Heart left ventricle (tissue), 16 donors: ENCODE measurements around the gene ZNF808. TPM values are rescaled to one million over a fixed set of nuclear protein-coding genes. Genes with fewer than 3 reads are reported as not detected.
A peak's percentile ranks its signal among the peaks of the same experiment; 100 is the strongest.
"Not testable (repeated sequence)": the region's sequence is repeated elsewhere in the genome, so short reads cannot be mapped to it uniquely, and the experiment has no call there.

Source experiments
- ATAC-seq, 4 donors: fragments of 200-7000 bp; cut with Tn5 transposase; one replicate each; pipeline ENCODE4 v1.9.1; 2020 to 2022; ENCODE audit warnings: moderate library complexity in 4 of 4, mild to moderate bottlenecking in 3 of 4, moderate number of reproducible peaks in 1 of 4
- DNase-seq, 5 donors: peaks; one replicate each; pipeline ENCODE4 v3.0.0-alpha.2; 2020
- H3K27ac ChIP-seq, 12 donors: fragments of 200-600 bp; sonication (generic) in 4 of 12; one replicate each; pipeline versions ENCODE4 v1.5.0 to v1.8.0; 2016 to 2022; ENCODE audit warnings: mild to moderate bottlenecking in 2 of 12
- H3K27me3 ChIP-seq, 9 donors: fragments of 200-600 bp; sonication (generic) in 2 of 9; one replicate each; pipeline versions ENCODE4 v1.5.1 to v1.8.0; 2016 to 2022; ENCODE audit warnings: mild to moderate bottlenecking in 3 of 9
- H3K36me3 ChIP-seq, 9 donors: fragments of 200-600 bp; sonication (generic) in 2 of 9; one replicate each; pipeline versions ENCODE4 v1.5.0 to v1.8.0; 2018 to 2022; ENCODE audit warnings: mild to moderate bottlenecking in 2 of 9
- H3K4me1 ChIP-seq, 12 donors: fragments of 200-600 bp; sonication (generic) in 4 of 12; one replicate each; pipeline versions ENCODE4 v1.5.0 to v1.8.0; 2016 to 2022; ENCODE audit warnings: mild to moderate bottlenecking in 3 of 12
- H3K4me3 ChIP-seq, 12 donors: fragments of 200-600 bp; sonication (generic) in 4 of 12; one replicate each; pipeline versions ENCODE4 v1.5.0 to v1.8.0; 2017 to 2022; ENCODE audit warnings: mild to moderate bottlenecking in 9 of 12, moderate library complexity in 4 of 12
- H3K9me3 ChIP-seq, 12 donors: fragments of 200-600 bp; sonication (generic) in 4 of 12; one replicate each; pipeline versions ENCODE4 v1.5.0 to v1.8.0; 2016 to 2022; ENCODE audit warnings: mild to moderate bottlenecking in 1 of 12
- CTCF ChIP-seq, 12 donors: fragments of 200-600 bp; sonication (generic) in 4 of 12; IDR thresholded peaks; one replicate each; pipeline versions ENCODE4 v1.5.0 to v1.8.0; 2018 to 2022; ENCODE audit warnings: antibody characterized with exemption in 12 of 12, mild to moderate bottlenecking in 5 of 12
- POLR2A ChIP-seq, 2 donors: fragments of 450-650 bp; IDR thresholded peaks; one replicate each; pipeline ENCODE4 v1.6.1; 2017; ENCODE audit warnings: antibody characterized with exemption in 2 of 2, mild to moderate bottlenecking in 2 of 2, moderate library complexity in 2 of 2
- WGBS, 4 donors: extraction: QIAGEN DNeasy Blood & Tissue Kit in 2 of 4; methylation state at CpG; one replicate each; pipeline versions ENCODE4 v1.1.5 to v1.1.7; 2013 to 2018; 5-methylcytosine and 5-hydroxymethylcytosine counted together
- intact Hi-C, 10 donors: fragments of 100-400 bp; cut with DNase I; formaldehyde crosslinking; loops; one replicate each; pipeline versions ENCODE4 v1.11.1 to v1.14.2; 2022
- polyA plus RNA-seq, 2 donors: library from polyadenylated mRNA; stranded (reverse); fragments of 200-250 nt; gene quantifications; one replicate each; pipeline ENCODE4 v1.2.3, GENCODE V29; 2013
- total RNA-seq, 9 donors: library from RNA; depleted of rRNA in 2 of 9; stranded (reverse); fragments of >200 nt in 2 of 9; fragmentation: NEBNext Ultra II Directional in 3 of 9; extraction: Animal tissue kit (Norgen Biotek cat#: 25700) in 3 of 9; gene quantifications; one replicate each; pipeline versions ENCODE4 v1.1.0 to v1.2.4, GENCODE V29; 2016 to 2023
- donor health status: ischemic (EF 13 %, LVEDD 7.1; RV severe dilation, severe dysfunction).
- donor health status: healthy with polysubstance abuse.
- donor health status: DM: no; HTN: yes; CAD: no.
- donor health status: DM: no; HTN: no; CAD: no.
- donor health status: ischemic (EF 25% LVEDD 6.9; RV normal size, moderate dysfunction).
- donor health status: ischemic (EF 25% LVEDD 5.7; RV mildly dilated, moderate dysfunction).
- donor health status: healthy.
- donor health status: DM: yes; HTN: yes; CAD: no.
- donor health status: ischemic (EF 35%, LVEDD 5.7; RV mildly dilated, moderate dysfunction).
- donor health status: nonischemic (EF 11% LVEDD 7.7; RV severe dilation, severe dysfunction).
- donor health status: DM: yes; HTN: yes; CAD: no.
- donor health status: PGD.
- donor health status: ischemic (EF 29% LVEDD 5.4; RV normal size, mild dysfunction).
- donor health status: nonischemic (EF 23%, LVEDD 6.1; RV moderate dilation, normal function).

The ZNF808 gene
- total and polyA plus RNA-seq, 11 donors = 8.3 to 46.1 (median 25.3) TPM

- H3K9me3 ChIP-seq = peaks cover 0 to 23% (median 0%) of the 10 kb centered on the region in 12 donors
- intact Hi-C loops = loop anchor here in 4 of 10 donors (2.0 to 5.0 kb wide), 5 partner anchors 37 to 137 kb away; partner anchors contain the start of genes ZNF808 (in 2 of the 4), ZNF83 (in 2 of the 4) and ZNF611 (in 1 of the 4)
- DNase-seq = peak in 4 of 5 donors; percentile 24 to 64 (median 34)
- H3K27ac ChIP-seq = peak overlapping the region in 10 of 12 donors; percentile 28 to 74 (median 67)
- ATAC-seq = peak; percentile 18 to 34 (median 23)
- H3K4me1 ChIP-seq = peaks cover 0 to 19% (median 12%) of the 10 kb centered on the region in 12 donors
- H3K27me3 ChIP-seq = no peaks in the 10 kb centered on the region
- H3K4me3 ChIP-seq = peak overlapping the region; percentile 43 to 80 (median 68)
- 1 to 4% (median 2%) methylated on average over 4 to 15 of the region's 15 CpGs for WGBS, 4 donors
- TF ChIP-seq CTCF (IDR thresholded peaks at IDR 0.05) (no peak), POLR2A (IDR thresholded peaks at IDR 0.05) (no peak)
- peaks cover 0 to 17% (median 11%) of the 10 kb centered on the region in 9 donors for H3K36me3 ChIP-seq
Observed at GRCh38 chr19:52600639-52601024, 73.2 kb downstream of the ZNF808 start.

DNA sequence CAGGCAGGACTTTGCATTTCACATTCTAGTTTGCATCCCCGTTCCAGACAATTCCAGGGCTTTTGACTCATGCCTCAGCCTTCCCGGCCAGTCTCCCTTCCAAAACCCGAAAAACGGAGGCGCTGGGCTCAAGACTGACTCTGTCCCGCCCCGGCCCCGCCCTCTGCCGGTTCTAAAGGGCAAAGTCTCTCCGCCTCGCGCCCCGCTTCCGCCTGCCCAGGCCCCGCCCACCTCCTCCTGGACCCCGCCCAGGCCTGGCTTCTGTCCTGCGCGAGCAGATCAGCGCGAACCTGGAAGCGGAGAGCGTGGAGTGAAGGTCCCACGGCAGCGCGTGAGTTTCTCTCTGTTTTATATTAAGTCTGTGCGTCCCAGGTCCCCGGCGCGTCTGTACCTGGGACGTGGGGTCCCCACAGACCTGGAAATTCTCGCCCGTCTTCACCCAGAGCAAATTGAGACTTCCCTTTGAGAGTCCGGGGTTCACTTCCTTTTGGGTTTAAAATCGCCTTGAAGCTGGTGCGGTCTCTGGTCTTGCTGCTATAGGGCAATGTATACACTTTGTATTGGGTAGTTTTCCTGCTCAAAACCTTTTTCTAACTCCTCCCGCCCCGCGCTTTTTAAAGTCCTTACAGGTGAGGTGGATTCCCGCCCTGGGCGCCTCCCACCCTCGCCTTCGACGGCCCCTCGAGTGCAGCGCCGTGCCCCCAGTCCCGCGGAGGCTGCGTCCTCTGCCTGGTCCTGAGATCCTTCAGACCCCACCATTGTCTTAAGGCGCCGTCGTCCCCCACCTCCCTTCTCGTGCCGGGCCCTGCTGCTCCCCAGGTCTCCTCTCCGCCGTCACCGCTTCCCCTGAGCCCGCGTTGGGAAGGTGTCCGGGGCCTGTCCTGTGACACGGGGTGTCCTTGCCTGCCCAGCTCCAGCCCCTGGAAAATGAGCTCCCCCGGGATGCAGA lies 73.8 kb downstream of the ZNF808 start:
- peak overlapping the region; percentile 43 to 80 (median 68) for H3K4me3 ChIP-seq
- peak overlapping the region in 11 of 12 donors; percentile 32 to 74 (median 66) for H3K27ac ChIP-seq
- peaks cover 0 to 11% (median 5%) of the 10 kb centered on the region in 9 donors for H3K36me3 ChIP-seq
- intact Hi-C loops = loop anchor here in 4 of 10 donors (2.0 to 5.0 kb wide), 5 partner anchors 36 to 136 kb away; partner anchors contain the start of genes ZNF808 (in 2 of the 4), ZNF83 (in 2 of the 4) and ZNF611 (in 1 of the 4)
- H3K9me3 ChIP-seq = peaks cover 0 to 24% (median 0%) of the 10 kb centered on the region in 12 donors
- H3K4me1 ChIP-seq = peaks cover 0 to 19% (median 12%) of the 10 kb centered on the region in 12 donors
- DNase-seq (peak; percentile 94 to 97 (median 95)), ATAC-seq (peak; percentile 95 to 99 (median 99))
- TF ChIP-seq POLR2A (IDR thresholded peaks at IDR 0.05) (peak in 1 of 2 donors; percentile 25), CTCF (IDR thresholded peaks at IDR 0.05) (peak in 11 of 12 donors; percentile 24 to 65 (median 46))
- no peaks in the 10 kb centered on the region for H3K27me3 ChIP-seq
- 0 to 1% (median 1%) methylated on average over 46 to 62 of the region's 62 CpGs for WGBS, 4 donors

- DNase-seq, H3K36me3 ChIP-seq, H3K27me3 ChIP-seq: not testable (repeated sequence)
- intact Hi-C loops = loop anchor here in 4 of 10 donors (2.0 to 5.0 kb wide), 5 partner anchors 35 to 135 kb away; partner anchors contain the start of genes ZNF808 (in 2 of the 4), ZNF83 (in 2 of the 4) and ZNF611 (in 1 of the 4)
- 54 to 62% (median 60%) methylated on average over 3 of the region's 3 CpGs for WGBS, 4 donors
- peak in 2 of 4 donors; percentile 29 to 35 for ATAC-seq
- H3K4me3 ChIP-seq = peak overlapping the region in 11 of 12 donors; percentile 57 to 80 (median 68)
- peak overlapping the region in 9 of 12 donors; percentile 32 to 73 (median 60) for H3K27ac ChIP-seq
- peak in 3 of 12 donors; percentile 9 to 25 (median 20) for TF ChIP-seq CTCF (IDR thresholded peaks at IDR 0.05)
- peaks cover 0 to 19% (median 12%) of the 10 kb centered on the region in 12 donors for H3K4me1 ChIP-seq
- peaks cover 0 to 24% (median 0%) of the 10 kb centered on the region in 12 donors for H3K9me3 ChIP-seq
Observed at GRCh38 chr19:52601974-52602366, 74.5 kb downstream of the ZNF808 start.
